Esophagus squamous epithelium (tissue), 5 donors: ENCODE results near the gene GNB3. TPM values are rescaled to one million over a fixed set of nuclear protein-coding genes. Genes with fewer than 3 reads are reported as not detected.

Experiments used
- DNase-seq: peaks from one replicate; lab custom pipeline; 2025; lab: John Stamatoyannopoulos, UW
- H3K27ac ChIP-seq, 4 donors: fragments of 200-600 bp; sonication (generic); one replicate each; pipeline ENCODE4 v1.5.1; 2016 to 2019; ENCODE audit warnings: mild to moderate bottlenecking in 1 of 4
- H3K27me3 ChIP-seq, 4 donors: fragments of 200-600 bp; sonication (generic); 1 replicate in 3 of 4; 2 replicates in 1 of 4; pipeline versions ENCODE4 v1.5.1 to v1.6.0; 2017 to 2021; ENCODE audit warnings: antibody characterized with exemption in 1 of 4
- H3K36me3 ChIP-seq, 3 donors: fragments of 200-600 bp; sonication (generic); one replicate each; pipeline ENCODE4 v1.5.1; 2016 to 2019
- H3K4me1 ChIP-seq, 3 donors: fragments of 200-600 bp; sonication (generic); one replicate each; pipeline ENCODE4 v1.5.1; 2017 to 2019
- H3K4me3 ChIP-seq, 4 donors: fragments of 200-600 bp; sonication (generic); 1 replicate in 3 of 4; 2 replicates in 1 of 4; pipeline ENCODE4 v1.5.1; 2016 to 2019; ENCODE audit warnings: mild to moderate bottlenecking in 2 of 4, moderate library complexity in 1 of 4
- H3K9me3 ChIP-seq, 3 donors: fragments of 200-600 bp; sonication (generic); one replicate each; pipeline ENCODE4 v1.5.1; 2016 to 2019
- CTCF ChIP-seq, 6 experiments: fragments of 450-650 bp in 4 of 6; fragments of 200-600 bp in 2 of 6; sonication (generic) in 2 of 6; IDR thresholded peaks; one replicate each; pipeline ENCODE4 v1.5.1; 2016 to 2019; ENCODE audit warnings: antibody characterized with exemption in 6 of 6, mild to moderate bottlenecking in 4 of 6, moderate library complexity in 4 of 6
- POLR2A ChIP-seq, 4 donors: fragments of 450-650 bp; IDR thresholded peaks; one replicate each; pipeline ENCODE4 v1.6.1; 2017; ENCODE audit warnings: antibody characterized with exemption in 4 of 4, mild to moderate bottlenecking in 4 of 4, moderate library complexity in 3 of 4
- WGBS, 2 donors: methylation state at CpG; one replicate each; pipeline ENCODE4 v1.1.5; 2018; 5-methylcytosine and 5-hydroxymethylcytosine counted together
- intact Hi-C: fragments of 100-400 bp; cut with DNase I; formaldehyde crosslinking; loops from one replicate; pipeline ENCODE4 v1.15.0; 2022
- total RNA-seq, 4 donors: library from RNA; depleted of rRNA; stranded (reverse); fragments of >200 nt; gene quantifications; one replicate each; pipeline ENCODE4 v1.1.0, GENCODE V29; 2016
- donor health status: DM: yes; HTN: yes; CAD: no.

The GNB3 gene
- total RNA-seq, 4 donors from 2014 or later, result 0.76 TPM; not detected in 3

GRCh38 chr12:6847676-6848075, 7.0 kb downstream of the GNB3 start:
- no peak for TF ChIP-seq POLR2A (IDR thresholded peaks at IDR 0.05)
- TF ChIP-seq CTCF (IDR thresholded peaks at IDR 0.05), result no peak
- Histone ChIP-seq H3K9me3 (no peaks in the 10 kb centered on the region), H3K36me3 (peaks cover 0 to 43% (median 0%) of the 10 kb centered on the region in 3 donors), H3K27me3 (no peaks in the 10 kb centered on the region), H3K27ac (no peak overlapping the region), H3K4me3 (no peak overlapping the region), H3K4me1 (peaks cover 11 to 14% (median 11%) of the 10 kb centered on the region in 3 donors)
- no peak for DNase-seq
- intact Hi-C loops, result no loop called here
- WGBS, 2 donors, result 87 to 90% methylated on average over 2 of the region's 2 CpGs

- H3K4me3 ChIP-seq, result no peak overlapping the region
- TF ChIP-seq POLR2A (IDR thresholded peaks at IDR 0.05) (no peak), CTCF (IDR thresholded peaks at IDR 0.05) (no peak)
- no peak overlapping the region for H3K27ac ChIP-seq
- H3K9me3 ChIP-seq, result no peaks in the 10 kb centered on the region
- no peaks in the 10 kb centered on the region for H3K27me3 ChIP-seq
- intact Hi-C loops, result no loop called here
- H3K4me1 ChIP-seq, result peaks cover 11 to 29% (median 24%) of the 10 kb centered on the region in 3 donors
- peaks cover 0 to 43% (median 0%) of the 10 kb centered on the region in 3 donors for H3K36me3 ChIP-seq
- WGBS, 2 donors, result 92 to 100% methylated on average over 1 to 2 of the region's 2 CpGs
- DNase-seq, result no peak
Measured at GRCh38 chr12:6849427-6849826, 8.7 kb downstream of the GNB3 start.

DNA sequence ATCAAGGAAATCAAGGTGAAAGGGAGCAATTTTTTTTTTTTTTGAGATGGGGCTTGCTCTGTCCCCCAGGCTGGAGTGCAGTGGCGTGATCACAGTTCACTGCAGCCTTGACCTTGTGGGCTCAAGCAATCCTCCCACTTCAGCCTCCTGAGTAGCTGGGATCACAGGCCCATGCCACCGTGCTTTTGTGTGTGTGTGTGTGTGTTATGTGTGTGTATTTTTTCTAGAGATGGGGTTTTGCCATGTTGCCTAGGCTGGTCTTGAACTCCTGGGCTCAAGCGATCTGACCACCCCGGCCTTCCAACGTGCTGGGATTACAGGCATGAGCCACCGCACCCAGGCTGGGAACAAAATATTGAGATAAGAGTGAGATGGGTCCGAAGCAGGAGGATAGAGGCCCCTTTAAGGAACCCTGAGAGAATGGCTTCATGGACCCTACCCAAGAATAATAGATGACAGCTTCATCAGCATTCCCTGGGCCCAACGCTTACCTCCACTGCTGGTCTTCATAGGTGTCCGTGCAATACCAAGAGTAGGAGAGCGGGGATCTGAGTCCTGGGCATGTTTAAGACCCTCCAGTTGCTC, 9.3 kb downstream of the GNB3 start:
- Histone ChIP-seq H3K4me3 (peak overlapping the region in 3 of 4 donors; percentile 58 to 86 (median 83)), H3K9me3 (no peaks in the 10 kb centered on the region), H3K36me3 (peaks cover 0 to 45% (median 0%) of the 10 kb centered on the region in 3 donors), H3K27me3 (no peaks in the 10 kb centered on the region), H3K27ac (peak overlapping the region in 1 of 4 donors; percentile 99), H3K4me1 (peaks cover 11 to 29% (median 24%) of the 10 kb centered on the region in 3 donors)
- no peak for DNase-seq
- 71 to 82% methylated on average over 6 to 10 of the region's 10 CpGs for WGBS, 2 donors
- intact Hi-C loops, result no loop called here
- TF ChIP-seq CTCF (IDR thresholded peaks at IDR 0.05) (no peak), POLR2A (IDR thresholded peaks at IDR 0.05) (no peak)

GRCh38 chr12:6850796-6851152, 10.0 kb downstream of the GNB3 start:
- peak overlapping the region; percentile 92 to 99 (median 97) for H3K27ac ChIP-seq
- 0 to 29% methylated on average over 4 to 14 of the region's 16 CpGs for WGBS, 2 donors
- intact Hi-C loops, result no loop called here
- TF ChIP-seq CTCF (IDR thresholded peaks at IDR 0.05), result no peak
- no peak for TF ChIP-seq POLR2A (IDR thresholded peaks at IDR 0.05)
- peaks cover 2 to 45% (median 4%) of the 10 kb centered on the region in 3 donors for H3K36me3 ChIP-seq
- peaks cover 11 to 29% (median 24%) of the 10 kb centered on the region in 3 donors for H3K4me1 ChIP-seq
- peak overlapping the region; percentile 58 to 86 (median 71) for H3K4me3 ChIP-seq
- H3K27me3 ChIP-seq, result no peaks in the 10 kb centered on the region
- H3K9me3 ChIP-seq, result no peaks in the 10 kb centered on the region
- DNase-seq, result no peak

- peak within 1 kb of the TSS; percentile 58 to 86 (median 71) for H3K4me3 ChIP-seq
- H3K36me3 ChIP-seq, result peaks cover 8 to 45% (median 10%) of the 10 kb centered on the region in 3 donors
- H3K4me1 ChIP-seq, result peaks cover 11 to 29% (median 24%) of the 10 kb centered on the region in 3 donors
- TF ChIP-seq CTCF (IDR thresholded peaks at IDR 0.05) (peak in 1 of 6 experiments; percentile 5), POLR2A (IDR thresholded peaks at IDR 0.05) (peak in 3 of 4 donors; percentile 59 to 81 (median 79))
- intact Hi-C loops, result no loop called here
- no peaks in the 10 kb centered on the region for H3K9me3 ChIP-seq
- H3K27me3 ChIP-seq, result no peaks in the 10 kb centered on the region
- peak within 1 kb of the TSS; percentile 92 to 99 (median 97) for H3K27ac ChIP-seq
- WGBS, 2 donors, result 1% methylated on average over 19 to 25 of the region's 37 CpGs
- peak; percentile 92 for DNase-seq
Measured at GRCh38 chr12:6851153-6851920, 10.6 kb downstream of the GNB3 start, which contains the start of gene CDCA3. CDCA3 (minus strand) TSS chr12:6851286; CDS start chr12:6850952, 334 bp downstream.
